ENCODE measurements around the gene UPK2. TPM values are rescaled to one million over a fixed set of nuclear protein-coding genes. Genes with fewer than 3 reads are reported as not detected.

Gene UPK2
- polyA plus RNA-seq, 1 donor from 2014 or later: not detected

DNA sequence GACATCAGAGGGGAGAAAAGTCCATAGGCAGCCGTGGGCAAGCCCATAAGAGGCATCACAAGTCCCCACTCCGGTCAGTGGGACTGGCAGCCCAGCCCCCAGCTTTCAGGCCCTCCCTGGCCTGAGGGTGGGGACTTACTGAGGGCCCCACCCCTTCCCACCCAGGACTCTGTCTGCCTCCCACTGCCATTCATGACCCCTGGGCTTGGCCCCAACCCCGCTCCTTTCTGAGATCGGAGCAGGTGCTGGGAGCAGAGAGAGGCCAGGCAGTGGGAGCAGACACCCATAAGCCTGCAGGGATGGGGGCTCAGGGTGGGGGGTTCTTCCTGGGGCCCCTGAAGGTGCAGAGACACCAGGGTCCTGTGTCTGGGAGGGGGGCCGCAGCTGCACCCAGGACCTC lies 5.1 kb downstream of the UPK2 start:
- TF ChIP-seq SMC3 (conservative IDR thresholded peaks at IDR 0.05; ENCODE audit: poor library complexity) (no peak), RAD21 (conservative IDR thresholded peaks at IDR 0.05) (no peak), EZH2 (IDR thresholded peaks at IDR 0.05; ENCODE audit: borderline replicate concordance, insufficient read depth, low read length, poor library complexity, severe bottlenecking) (no peak), MXI1 (conservative IDR thresholded peaks at IDR 0.05; ENCODE audit: poor library complexity, severe bottlenecking) (no peak), TAF1 (IDR thresholded peaks at IDR 0.05; ENCODE audit: low read depth) (no peak), EP300 (conservative IDR thresholded peaks at IDR 0.05; ENCODE audit: poor library complexity, severe bottlenecking) (no peak), POLR2AphosphoS5 (IDR thresholded peaks at IDR 0.05) (no peak)
- TF ChIP-seq, protein P1, sequence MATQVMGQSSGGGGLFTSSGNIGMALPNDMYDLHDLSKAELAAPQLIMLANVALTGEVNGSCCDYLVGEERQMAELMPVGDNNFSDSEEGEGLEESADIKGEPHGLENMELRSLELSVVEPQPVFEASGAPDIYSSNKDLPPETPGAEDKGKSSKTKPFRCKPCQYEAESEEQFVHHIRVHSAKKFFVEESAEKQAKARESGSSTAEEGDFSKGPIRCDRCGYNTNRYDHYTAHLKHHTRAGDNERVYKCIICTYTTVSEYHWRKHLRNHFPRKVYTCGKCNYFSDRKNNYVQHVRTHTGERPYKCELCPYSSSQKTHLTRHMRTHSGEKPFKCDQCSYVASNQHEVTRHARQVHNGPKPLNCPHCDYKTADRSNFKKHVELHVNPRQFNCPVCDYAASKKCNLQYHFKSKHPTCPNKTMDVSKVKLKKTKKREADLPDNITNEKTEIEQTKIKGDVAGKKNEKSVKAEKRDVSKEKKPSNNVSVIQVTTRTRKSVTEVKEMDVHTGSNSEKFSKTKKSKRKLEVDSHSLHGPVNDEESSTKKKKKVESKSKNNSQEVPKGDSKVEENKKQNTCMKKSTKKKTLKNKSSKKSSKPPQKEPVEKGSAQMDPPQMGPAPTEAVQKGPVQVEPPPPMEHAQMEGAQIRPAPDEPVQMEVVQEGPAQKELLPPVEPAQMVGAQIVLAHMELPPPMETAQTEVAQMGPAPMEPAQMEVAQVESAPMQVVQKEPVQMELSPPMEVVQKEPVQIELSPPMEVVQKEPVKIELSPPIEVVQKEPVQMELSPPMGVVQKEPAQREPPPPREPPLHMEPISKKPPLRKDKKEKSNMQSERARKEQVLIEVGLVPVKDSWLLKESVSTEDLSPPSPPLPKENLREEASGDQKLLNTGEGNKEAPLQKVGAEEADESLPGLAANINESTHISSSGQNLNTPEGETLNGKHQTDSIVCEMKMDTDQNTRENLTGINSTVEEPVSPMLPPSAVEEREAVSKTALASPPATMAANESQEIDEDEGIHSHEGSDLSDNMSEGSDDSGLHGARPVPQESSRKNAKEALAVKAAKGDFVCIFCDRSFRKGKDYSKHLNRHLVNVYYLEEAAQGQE (IDR thresholded peaks at IDR 0.05; ENCODE audit: borderline replicate concordance): no peak
- TF ChIP-seq, protein P2, sequence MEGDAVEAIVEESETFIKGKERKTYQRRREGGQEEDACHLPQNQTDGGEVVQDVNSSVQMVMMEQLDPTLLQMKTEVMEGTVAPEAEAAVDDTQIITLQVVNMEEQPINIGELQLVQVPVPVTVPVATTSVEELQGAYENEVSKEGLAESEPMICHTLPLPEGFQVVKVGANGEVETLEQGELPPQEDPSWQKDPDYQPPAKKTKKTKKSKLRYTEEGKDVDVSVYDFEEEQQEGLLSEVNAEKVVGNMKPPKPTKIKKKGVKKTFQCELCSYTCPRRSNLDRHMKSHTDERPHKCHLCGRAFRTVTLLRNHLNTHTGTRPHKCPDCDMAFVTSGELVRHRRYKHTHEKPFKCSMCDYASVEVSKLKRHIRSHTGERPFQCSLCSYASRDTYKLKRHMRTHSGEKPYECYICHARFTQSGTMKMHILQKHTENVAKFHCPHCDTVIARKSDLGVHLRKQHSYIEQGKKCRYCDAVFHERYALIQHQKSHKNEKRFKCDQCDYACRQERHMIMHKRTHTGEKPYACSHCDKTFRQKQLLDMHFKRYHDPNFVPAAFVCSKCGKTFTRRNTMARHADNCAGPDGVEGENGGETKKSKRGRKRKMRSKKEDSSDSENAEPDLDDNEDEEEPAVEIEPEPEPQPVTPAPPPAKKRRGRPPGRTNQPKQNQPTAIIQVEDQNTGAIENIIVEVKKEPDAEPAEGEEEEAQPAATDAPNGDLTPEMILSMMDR (IDR thresholded peaks at IDR 0.05; ENCODE audit: poor library complexity, severe bottlenecking): no peak
- no peaks in the 10 kb centered on the region for H3K9me2 ChIP-seq (ENCODE audit: insufficient read depth, low read length)
- no peak overlapping the region for H3K4me3 ChIP-seq (ENCODE audit: low read length)
- H3K27ac ChIP-seq (ENCODE audit: low read length): no peak overlapping the region
- H3K79me2 ChIP-seq (replicated peaks; ENCODE audit: insufficient read depth, low read length): no peaks in the 10 kb centered on the region
- H3K4me2 ChIP-seq (ENCODE audit: low read length): no peak overlapping the region
- H3F3A ChIP-seq (ENCODE audit: insufficient read depth, low read length, poor library complexity, severe bottlenecking): no peaks in the 10 kb centered on the region
- no peaks in the 10 kb centered on the region for H3K36me3 ChIP-seq (ENCODE audit: insufficient read depth, low read length)
- no peaks in the 10 kb centered on the region for H3K27me3 ChIP-seq (ENCODE audit: insufficient read depth, low read depth, low read length)
- H2AFZ ChIP-seq (ENCODE audit: low read depth, low read length): no peak overlapping the region
- H4K20me1 ChIP-seq (ENCODE audit: insufficient read depth): no peaks in the 10 kb centered on the region
- H3K9me3 ChIP-seq (ENCODE audit: low read length): no peaks in the 10 kb centered on the region
- H3K9ac ChIP-seq (ENCODE audit: low read length): no peak overlapping the region

DNA sequence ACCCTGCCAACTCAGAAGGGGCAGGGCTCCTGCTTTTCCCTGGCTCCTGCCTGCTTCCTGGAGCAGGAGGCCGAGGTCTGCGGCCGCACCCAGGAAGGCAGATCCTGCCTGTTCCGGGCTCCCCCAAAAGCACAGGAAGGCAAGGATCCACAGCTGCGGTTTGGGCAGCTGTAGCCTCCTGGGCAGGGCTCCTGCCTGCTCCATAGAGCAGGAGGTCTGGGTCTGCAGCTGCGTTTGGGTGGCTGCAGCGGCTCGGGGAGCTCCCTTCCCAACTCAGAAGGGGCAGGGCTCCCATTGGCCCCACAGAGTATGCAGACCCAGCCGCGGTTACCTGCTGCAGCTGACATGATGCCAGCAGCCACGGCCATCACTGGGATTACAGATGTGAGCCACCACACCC lies 5.5 kb downstream of the UPK2 start:
- H3K4me2 ChIP-seq (ENCODE audit: low read length): no peak overlapping the region
- no peaks in the 10 kb centered on the region for H4K20me1 ChIP-seq (ENCODE audit: insufficient read depth)
- H2AFZ ChIP-seq (ENCODE audit: low read depth, low read length): no peak overlapping the region

More for the DNA sequence above, 5.5 kb downstream of the UPK2 start:
- Histone ChIP-seq H3K27ac (ENCODE audit: low read length) (no peak overlapping the region), H3K79me2 (replicated peaks; ENCODE audit: insufficient read depth, low read length) (no peaks in the 10 kb centered on the region), H3K4me3 (ENCODE audit: low read length) (no peak overlapping the region), H3K9ac (ENCODE audit: low read length) (no peak overlapping the region), H3K36me3 (ENCODE audit: insufficient read depth, low read length) (no peaks in the 10 kb centered on the region), H3F3A (ENCODE audit: insufficient read depth, low read length, poor library complexity, severe bottlenecking) (no peaks in the 10 kb centered on the region), H3K9me3 (ENCODE audit: low read length) (no peaks in the 10 kb centered on the region), H3K27me3 (ENCODE audit: insufficient read depth, low read depth, low read length) (no peaks in the 10 kb centered on the region), H3K9me2 (ENCODE audit: insufficient read depth, low read length) (no peaks in the 10 kb centered on the region)
- TF ChIP-seq MXI1 (conservative IDR thresholded peaks at IDR 0.05; ENCODE audit: poor library complexity, severe bottlenecking) (no peak), SMC3 (conservative IDR thresholded peaks at IDR 0.05; ENCODE audit: poor library complexity) (no peak), POLR2AphosphoS5 (IDR thresholded peaks at IDR 0.05) (no peak), RAD21 (conservative IDR thresholded peaks at IDR 0.05) (no peak), TAF1 (IDR thresholded peaks at IDR 0.05; ENCODE audit: low read depth) (no peak), EZH2 (IDR thresholded peaks at IDR 0.05; ENCODE audit: borderline replicate concordance, insufficient read depth, low read length, poor library complexity, severe bottlenecking) (no peak), EP300 (conservative IDR thresholded peaks at IDR 0.05; ENCODE audit: poor library complexity, severe bottlenecking) (no peak)
- TF ChIP-seq, protein P1 (IDR thresholded peaks at IDR 0.05; ENCODE audit: borderline replicate concordance): no peak
- TF ChIP-seq, protein P2 (IDR thresholded peaks at IDR 0.05; ENCODE audit: poor library complexity, severe bottlenecking): no peak

Measured in neural cell (in vitro differentiated cells).